HCT116 (cell line): ENCODE results near the gene KCNMB4. TPM values are rescaled to one million over a fixed set of nuclear protein-coding genes. Genes with fewer than 3 reads are reported as not detected.

Source experiments
- ATAC-seq: fragments of 200-7000 bp; cut with Tn5 transposase; 2 replicates; pipeline ENCODE4 v1.9.1; 2020; ENCODE audit warnings: mild to moderate bottlenecking, moderate library complexity
- BruUV-seq: library from RNA; stranded (reverse); fragments of 400-500 nt; replicated peaks from 2 replicates; lab custom pipeline; 2021; lab: Mats Ljungman, UMichigan
- CTCF ChIA-PET: fragments of 300-600 bp; sonication (Branson Sonifier 250); formaldehyde crosslinking; loops from one replicate; lab custom pipeline; 2021; ENCODE audit warnings: antibody characterized with exemption; lab: Charles Lee
- POLR2A ChIA-PET: fragments of 300-600, 350-600 bp; sonication (Branson Sonifier 250); formaldehyde crosslinking; loops from one replicate; lab custom pipeline; 2021; ENCODE audit warnings: antibody characterized with exemption; lab: Charles Lee
- RAD21 ChIA-PET, 2 experiments: fragments of 300-600 bp; sonication (Branson Sonifier 250); formaldehyde crosslinking; loops; one replicate each; lab custom pipeline; 2023; ENCODE audit warnings: low total read pairs in 2 of 2; ENCODE audit not compliant: uncharacterized antibody in 2 of 2, unreplicated experiment in 2 of 2, low non-redundant PET in 1 of 2; lab: Charles Lee
- DNase-seq: peaks from one replicate; pipeline ENCODE4 v3.0.0-alpha.2; 2010; ENCODE audit warnings: low read depth, low spot score
- H2AFZ ChIP-seq: fragments of 200-600 bp; shearing (Covaris generic), sonication (generic); 2 replicates; pipeline ENCODE4 v1.6.1; 2017; ENCODE audit warnings: low read depth, mixed run types, mixed read lengths, antibody characterized with exemption, low read length; ENCODE audit not compliant: poor library complexity, severe bottlenecking
- H3K27ac ChIP-seq: 2 replicates; pipeline ENCODE4 v1.5.1; 2012; ENCODE audit warnings: low read depth, low read length
- H3K27me3 ChIP-seq: fragments of 200-600 bp; sonication (generic); 2 replicates; pipeline ENCODE4 v1.6.1; 2016; ENCODE audit warnings: mixed run types, low read length, mixed read lengths; ENCODE audit not compliant: insufficient read depth
- H3K36me3 ChIP-seq, 2 experiments: fragments of 200-500 bp in 1 of 2; fragments of 200-600 bp in 1 of 2; sonication (Bioruptor generic) in 1 of 2; sonication (generic) in 1 of 2; 2 replicates each; pipeline versions ENCODE4 v1.5.1 to v1.6.1; 2014 to 2016; ENCODE audit warnings: low read length in 2 of 2, inconsistent platforms in 1 of 2, mixed read lengths in 1 of 2, mixed run types in 1 of 2; ENCODE audit not compliant: insufficient read depth in 2 of 2, control insufficient read depth in 1 of 2
- H3K4me1 ChIP-seq, 2 experiments: fragments of 200-600 bp in 1 of 2; sonication (generic) in 1 of 2; 2 replicates each; pipeline versions ENCODE4 v1.5.1 to v1.6.1; 2012 to 2017; ENCODE audit warnings: low read length in 2 of 2, inconsistent platforms in 1 of 2, mild to moderate bottlenecking in 1 of 2, mixed read lengths in 1 of 2, mixed run types in 1 of 2, moderate library complexity in 1 of 2; ENCODE audit not compliant: insufficient read depth in 2 of 2, control insufficient read depth in 1 of 2
- H3K4me2 ChIP-seq: fragments of 200-600 bp; sonication (generic); 2 replicates; pipeline ENCODE4 v1.6.1; 2017; ENCODE audit warnings: mixed run types, low read length, mixed read lengths
- H3K4me3 ChIP-seq, 2 experiments: fragments of 200-600 bp in 1 of 2; sonication (generic) in 1 of 2; replicated peaks in 1 of 2; 2 replicates each; pipeline ENCODE4 v1.5.1; 2011 to 2016; ENCODE audit warnings: low read length in 2 of 2, control low read depth in 1 of 2, low read depth in 1 of 2, mild to moderate bottlenecking in 1 of 2, mixed read lengths in 1 of 2, mixed run types in 1 of 2
- H3K79me2 ChIP-seq: fragments of 200-600 bp; sonication (generic); 2 replicates; pipeline ENCODE4 v1.6.1; 2017; ENCODE audit warnings: mild to moderate bottlenecking, mixed run types, low read length, moderate library complexity, mixed read lengths; ENCODE audit not compliant: insufficient read depth
- H3K9ac ChIP-seq: fragments of 200-600 bp; sonication (generic); 2 replicates; pipeline ENCODE4 v1.6.1; 2016; ENCODE audit warnings: low read length, mixed read lengths
- H3K9me2 ChIP-seq: fragments of 200-600 bp; sonication (generic), shearing (Covaris generic); 2 replicates; pipeline ENCODE4 v1.6.1; 2017; ENCODE audit warnings: mixed run types, mild to moderate bottlenecking, moderate library complexity; ENCODE audit not compliant: insufficient read depth
- H3K9me3 ChIP-seq, 2 experiments: fragments of 200-500 bp in 1 of 2; fragments of 200-600 bp in 1 of 2; sonication (Bioruptor generic) in 1 of 2; sonication (generic) in 1 of 2; 2 replicates each; pipeline ENCODE4 v1.6.1; 2014 to 2017; ENCODE audit warnings: low read length in 2 of 2, mixed read lengths in 2 of 2, inconsistent platforms in 1 of 2, low read depth in 1 of 2, mild to moderate bottlenecking in 1 of 2, mixed run types in 1 of 2, moderate library complexity in 1 of 2; ENCODE audit not compliant: control insufficient read depth in 1 of 2, insufficient read depth in 1 of 2
- H4K20me1 ChIP-seq: fragments of 200-600 bp; sonication (generic), shearing (Covaris generic); 2 replicates; pipeline ENCODE4 v1.6.1; 2017; ENCODE audit warnings: mixed run types, mild to moderate bottlenecking, moderate library complexity; ENCODE audit not compliant: insufficient read depth
- CBX3 ChIP-seq: IDR thresholded peaks from 2 replicates; pipeline ENCODE4 v1.6.1; 2012; ENCODE audit warnings: low read depth
- EGR1 ChIP-seq: IDR thresholded peaks from 2 replicates; pipeline ENCODE4 v1.6.1; 2012; ENCODE audit warnings: low read depth
- ELF1 ChIP-seq: IDR thresholded peaks from 2 replicates; pipeline ENCODE4 v1.6.1; 2012; ENCODE audit warnings: low read depth, borderline replicate concordance
- EZH2 ChIP-seq: fragments of 200-600 bp; sonication (generic); IDR thresholded peaks from 2 replicates; pipeline ENCODE4 v1.6.1; 2017; ENCODE audit warnings: antibody characterized with exemption, mixed run types
- EZH2phosphoT487 ChIP-seq: fragments of 200-600 bp; IDR thresholded peaks from 2 replicates; pipeline ENCODE4 v1.6.1; 2018; ENCODE audit warnings: antibody characterized with exemption, borderline replicate concordance
- FOSL1 ChIP-seq: IDR thresholded peaks from 2 replicates; pipeline ENCODE4 v1.6.1; 2012; ENCODE audit warnings: low read depth
- POLR2A ChIP-seq: IDR thresholded peaks from 2 replicates; pipeline ENCODE4 v1.7.0; 2011; ENCODE audit warnings: borderline replicate concordance; ENCODE audit not compliant: insufficient read depth, insufficient read length; ENCODE audit errors: extremely low read depth
- POLR2AphosphoS5 ChIP-seq: IDR thresholded peaks from 2 replicates; pipeline ENCODE4 v1.6.1; 2011; ENCODE audit warnings: mild to moderate bottlenecking, low read depth, low read length, moderate library complexity
- RAD21 ChIP-seq: IDR thresholded peaks from 2 replicates; pipeline ENCODE4 v1.6.1; 2012; ENCODE audit warnings: low read depth, mild to moderate bottlenecking
- SIN3A ChIP-seq: IDR thresholded peaks from 2 replicates; pipeline ENCODE4 v1.6.1; 2012; ENCODE audit warnings: low read depth
- TCF7L2 ChIP-seq: IDR thresholded peaks from 2 replicates; pipeline ENCODE4 v1.7.0; 2011; ENCODE audit warnings: borderline replicate concordance, inconsistent platforms; ENCODE audit not compliant: insufficient read depth, insufficient read length; ENCODE audit errors: extremely low read depth
- ZFX ChIP-seq: fragments of 450-650 bp; IDR thresholded peaks from 2 replicates; pipeline ENCODE4 v1.6.1; 2017
- ZNF274 ChIP-seq: fragments of 200-500 bp; sonication (Bioruptor generic); IDR thresholded peaks from 2 replicates; pipeline ENCODE4 v1.6.1; 2014; ENCODE audit warnings: mild to moderate bottlenecking, low read depth, low read length, inconsistent platforms
- intact Hi-C: fragments of 100-400 bp; cut with micrococcal nuclease; formaldehyde crosslinking; loops from 2 replicates; pipeline ENCODE4 v1.10.0; 2022
- total RNA-seq: library from RNA; stranded (reverse); gene quantifications from one replicate; pipeline ENCODE4 v1.2.1, GENCODE V29; 2021; ENCODE audit not compliant: unreplicated experiment
- TF ChIP-seq, protein P1 (sequence below): IDR thresholded peaks from 2 replicates; pipeline ENCODE4 v1.6.1; 2012
- TF ChIP-seq, protein P2 (sequence below): IDR thresholded peaks from 2 replicates; pipeline ENCODE4 v1.6.1; 2012
- TF ChIP-seq, protein P3 (sequence below): IDR thresholded peaks from 2 replicates; pipeline ENCODE4 v1.6.1; 2012; ENCODE audit warnings: low read depth

Gene KCNMB4
- total RNA-seq, 1 experiment from 2014 or later = 5.0 TPM

DNA sequence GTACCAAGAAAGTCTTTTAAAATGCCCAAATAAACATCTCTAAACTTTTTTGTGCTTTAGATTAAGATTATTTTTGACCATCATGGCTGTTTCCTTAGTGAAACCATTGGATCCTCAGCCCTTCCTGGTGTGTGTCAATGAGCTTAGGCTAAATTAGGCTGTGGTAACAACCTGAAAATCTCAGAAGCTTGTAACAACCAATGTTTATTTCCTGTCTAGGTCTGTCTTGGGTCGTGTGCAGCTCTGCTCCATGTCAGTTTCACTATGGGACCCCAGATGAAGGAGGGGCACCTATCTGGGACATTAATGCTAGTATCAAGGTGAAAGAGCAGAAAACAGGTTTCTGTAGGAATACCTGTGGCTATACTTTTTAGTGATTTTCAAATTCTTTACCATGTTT, 49.9 kb downstream of the KCNMB4 start:
- H3K36me3 ChIP-seq = no peaks in the 10 kb centered on the region
- no TSS peak for BruUV-seq
- POLR2A ChIA-PET = no interaction called here
- no peaks in the 10 kb centered on the region for H4K20me1 ChIP-seq
- no peaks in the 10 kb centered on the region for H3K4me1 ChIP-seq
- no peak overlapping the region for H3K27ac ChIP-seq
- no peaks in the 10 kb centered on the region for H3K9me3 ChIP-seq
- ATAC-seq (no peak), DNase-seq (no peak)
- H3K4me2 ChIP-seq = no peak overlapping the region
- RAD21 ChIA-PET = no interaction called here
- no peaks in the 10 kb centered on the region for H3K27me3 ChIP-seq
- intact Hi-C loops = no loop called here
- H3K79me2 ChIP-seq = no peaks in the 10 kb centered on the region
- H3K9me2 ChIP-seq = no peaks in the 10 kb centered on the region
- no peak overlapping the region for H3K4me3 ChIP-seq
- H3K9ac ChIP-seq = no peak overlapping the region
- CTCF ChIA-PET = no interaction called here
- no peak for TF ChIP-seq EGR1
- TF ChIP-seq, protein P1, sequence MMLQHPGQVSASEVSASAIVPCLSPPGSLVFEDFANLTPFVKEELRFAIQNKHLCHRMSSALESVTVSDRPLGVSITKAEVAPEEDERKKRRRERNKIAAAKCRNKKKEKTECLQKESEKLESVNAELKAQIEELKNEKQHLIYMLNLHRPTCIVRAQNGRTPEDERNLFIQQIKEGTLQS = no peak
- TF ChIP-seq EZH2phosphoT487 = no peak
- TF ChIP-seq TCF7L2 = no peak
- no peak for TF ChIP-seq RAD21
- no peak for TF ChIP-seq EZH2
- no peak for TF ChIP-seq ELF1
- TF ChIP-seq POLR2AphosphoS5 = no peak
- no peak for TF ChIP-seq ZFX
- TF ChIP-seq ZNF274 = no peak
- TF ChIP-seq, protein P2, sequence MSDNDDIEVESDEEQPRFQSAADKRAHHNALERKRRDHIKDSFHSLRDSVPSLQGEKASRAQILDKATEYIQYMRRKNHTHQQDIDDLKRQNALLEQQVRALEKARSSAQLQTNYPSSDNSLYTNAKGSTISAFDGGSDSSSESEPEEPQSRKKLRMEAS = no peak
- no peak for TF ChIP-seq POLR2A
- TF ChIP-seq SIN3A = no peak
- TF ChIP-seq CBX3 = no peak
- no peak for TF ChIP-seq FOSL1
- TF ChIP-seq, protein P3, sequence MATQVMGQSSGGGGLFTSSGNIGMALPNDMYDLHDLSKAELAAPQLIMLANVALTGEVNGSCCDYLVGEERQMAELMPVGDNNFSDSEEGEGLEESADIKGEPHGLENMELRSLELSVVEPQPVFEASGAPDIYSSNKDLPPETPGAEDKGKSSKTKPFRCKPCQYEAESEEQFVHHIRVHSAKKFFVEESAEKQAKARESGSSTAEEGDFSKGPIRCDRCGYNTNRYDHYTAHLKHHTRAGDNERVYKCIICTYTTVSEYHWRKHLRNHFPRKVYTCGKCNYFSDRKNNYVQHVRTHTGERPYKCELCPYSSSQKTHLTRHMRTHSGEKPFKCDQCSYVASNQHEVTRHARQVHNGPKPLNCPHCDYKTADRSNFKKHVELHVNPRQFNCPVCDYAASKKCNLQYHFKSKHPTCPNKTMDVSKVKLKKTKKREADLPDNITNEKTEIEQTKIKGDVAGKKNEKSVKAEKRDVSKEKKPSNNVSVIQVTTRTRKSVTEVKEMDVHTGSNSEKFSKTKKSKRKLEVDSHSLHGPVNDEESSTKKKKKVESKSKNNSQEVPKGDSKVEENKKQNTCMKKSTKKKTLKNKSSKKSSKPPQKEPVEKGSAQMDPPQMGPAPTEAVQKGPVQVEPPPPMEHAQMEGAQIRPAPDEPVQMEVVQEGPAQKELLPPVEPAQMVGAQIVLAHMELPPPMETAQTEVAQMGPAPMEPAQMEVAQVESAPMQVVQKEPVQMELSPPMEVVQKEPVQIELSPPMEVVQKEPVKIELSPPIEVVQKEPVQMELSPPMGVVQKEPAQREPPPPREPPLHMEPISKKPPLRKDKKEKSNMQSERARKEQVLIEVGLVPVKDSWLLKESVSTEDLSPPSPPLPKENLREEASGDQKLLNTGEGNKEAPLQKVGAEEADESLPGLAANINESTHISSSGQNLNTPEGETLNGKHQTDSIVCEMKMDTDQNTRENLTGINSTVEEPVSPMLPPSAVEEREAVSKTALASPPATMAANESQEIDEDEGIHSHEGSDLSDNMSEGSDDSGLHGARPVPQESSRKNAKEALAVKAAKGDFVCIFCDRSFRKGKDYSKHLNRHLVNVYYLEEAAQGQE = no peak
- H2AFZ ChIP-seq = no peak overlapping the region
